Activated CD4-positive, alpha-beta T cell treated with anti-CD3 and anti-CD28 coated beads for 36 hours (primary cell): ENCODE results near the gene SCAMP4. TPM values are rescaled to one million over a fixed set of nuclear protein-coding genes. Genes with fewer than 3 reads are reported as not detected.

Source experiments
- ATAC-seq: fragments of 200-7000 bp; cut with Tn5 transposase; one replicate; pipeline ENCODE4 v1.10.0; 2021; ENCODE audit warnings: mild to moderate bottlenecking, moderate library complexity
- CTCF ChIA-PET: fragments of 350-600 bp; sonication (Branson Sonifier 250); formaldehyde crosslinking; loops from one replicate; lab custom pipeline; 2021; ENCODE audit warnings: antibody characterized with exemption; lab: Charles Lee
- POLR2A ChIA-PET: fragments of 350-600 bp; sonication (Branson Sonifier 250); formaldehyde crosslinking; loops from one replicate; lab custom pipeline; 2021; ENCODE audit warnings: antibody characterized with exemption, inconsistent platforms; lab: Charles Lee
- DNase-seq: peaks from one replicate; pipeline ENCODE4 v3.0.0-alpha.2; 2020
- H3K27ac Mint-ChIP-seq: one replicate; pipeline ENCODE4 v1.8.0; 2021; ENCODE audit warnings: mixed read lengths
- H3K27me3 Mint-ChIP-seq: one replicate; pipeline ENCODE4 v1.8.0; 2021; ENCODE audit warnings: mixed read lengths
- H3K36me3 Mint-ChIP-seq: one replicate; pipeline ENCODE4 v1.8.0; 2021; ENCODE audit warnings: low read depth, mixed read lengths
- H3K4me1 Mint-ChIP-seq: one replicate; pipeline ENCODE4 v1.8.0; 2021; ENCODE audit warnings: mixed read lengths
- H3K4me3 Mint-ChIP-seq: one replicate; pipeline ENCODE4 v1.8.0; 2021; ENCODE audit warnings: mild to moderate bottlenecking, moderate library complexity, mixed read lengths
- H3K9me3 Mint-ChIP-seq: one replicate; pipeline ENCODE4 v1.8.0; 2021; ENCODE audit warnings: low read depth, mixed read lengths
- intact Hi-C, 2 experiments: fragments of 100-400 bp; cut with DNase I in 1 of 2; cut with micrococcal nuclease in 1 of 2; formaldehyde crosslinking; loops; one replicate each; pipeline versions ENCODE4 v1.14.2 to v1.15.1; 2022 to 2024; cut with DNase I, micrococcal nuclease
- total RNA-seq, 2 experiments: library from RNA; stranded (reverse); gene quantifications; one replicate each; pipeline ENCODE4 v1.2.3, GENCODE V29; 2021

The SCAMP4 gene
- total RNA-seq, 2 experiments from 2014 or later, result 20.5 to 25.6 TPM

DNA sequence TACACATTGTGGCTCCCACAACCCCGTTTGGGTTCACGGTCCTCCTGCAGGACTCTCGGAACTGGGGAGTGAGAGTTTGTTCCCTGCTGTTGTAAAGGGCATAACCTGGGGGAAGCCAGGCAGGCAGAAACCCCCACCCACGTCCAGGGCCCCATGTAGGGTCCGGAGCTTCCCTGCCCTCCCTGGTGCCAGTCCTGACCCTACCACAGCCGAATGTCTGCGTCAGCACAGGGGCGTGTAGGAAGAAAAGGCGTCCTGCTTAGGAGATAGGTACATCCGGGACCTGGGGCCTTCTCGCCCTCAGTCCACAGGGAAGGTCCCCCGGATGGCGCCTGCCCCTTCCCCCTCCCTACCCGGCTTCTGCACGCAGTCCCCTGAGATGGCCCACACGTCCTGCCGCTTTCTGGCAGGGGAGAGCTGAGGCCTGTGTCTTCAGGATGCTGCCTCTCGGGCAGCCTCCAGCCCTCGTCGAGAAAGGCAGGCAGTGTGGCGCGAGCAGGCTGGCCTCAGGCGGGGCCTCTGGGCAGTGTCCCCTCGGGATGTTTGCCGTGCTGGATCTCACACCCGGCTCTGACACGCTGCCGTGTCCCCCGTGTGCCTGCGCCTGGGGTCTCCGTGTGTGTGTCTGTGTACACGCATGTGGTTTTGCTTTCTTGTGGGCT, 54.9 kb downstream of the SCAMP4 start:
- peaks cover 2% of the 10 kb centered on the region for H3K4me1 Mint-ChIP-seq
- no peaks in the 10 kb centered on the region for H3K27me3 Mint-ChIP-seq
- DNase-seq (no peak), ATAC-seq (no peak)
- H3K27ac Mint-ChIP-seq, result no peak overlapping the region
- peaks cover 1% of the 10 kb centered on the region for H3K36me3 Mint-ChIP-seq
- intact Hi-C loops, result loop anchor here in 1 of 2 experiments (10.0 kb wide), 1 partner anchor 1505 kb away; no protein-coding TSS in a partner anchor
- no peak overlapping the region for H3K4me3 Mint-ChIP-seq
- no peaks in the 10 kb centered on the region for H3K9me3 Mint-ChIP-seq
- ChIA-PET POLR2A (no interaction called here), CTCF (no interaction called here)

DNA sequence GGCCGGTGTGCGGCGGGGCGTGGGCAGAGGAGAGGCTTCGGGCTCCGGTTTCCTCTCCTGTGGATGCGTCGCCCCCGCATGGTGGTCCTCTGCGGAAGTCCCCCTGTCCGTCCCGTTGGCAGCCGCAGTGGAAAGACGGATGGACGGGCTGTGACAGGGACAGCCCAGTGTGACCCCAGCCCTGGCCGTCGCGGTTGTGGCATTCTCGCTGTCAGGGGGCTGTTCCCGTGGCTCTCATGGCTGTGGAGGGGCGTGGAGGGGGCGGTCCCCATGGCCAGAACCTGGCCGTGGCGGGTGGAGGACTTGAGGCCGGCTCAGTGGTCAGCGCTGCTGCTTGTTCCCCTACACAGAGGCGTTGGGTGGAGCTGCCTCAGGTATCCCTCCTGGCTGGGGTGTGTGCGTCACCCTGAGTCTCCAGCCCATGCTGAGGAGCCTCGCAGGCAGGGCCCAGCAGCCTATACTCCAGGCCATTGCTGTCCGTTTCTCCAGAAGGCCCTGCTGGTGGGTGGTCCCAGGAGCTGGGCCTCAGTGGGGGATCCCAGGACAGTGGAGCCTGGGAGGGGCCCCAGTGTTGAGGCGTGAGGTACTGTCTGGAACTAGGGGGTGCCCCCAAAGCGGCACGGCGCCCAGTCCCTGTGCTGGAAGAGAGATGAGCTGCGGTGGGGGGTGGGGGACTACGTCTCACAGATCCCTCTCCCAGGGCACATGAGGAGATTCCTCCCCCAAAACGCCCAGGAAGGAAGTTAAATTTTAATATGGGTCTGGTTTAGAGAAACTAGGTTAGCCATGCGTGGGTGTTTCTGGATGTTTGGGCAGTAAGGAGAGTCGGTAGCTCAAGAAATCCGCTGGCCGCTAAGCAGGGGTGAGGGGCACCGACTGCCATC, 56.0 kb downstream of the SCAMP4 start:
- Mint-ChIP-seq H3K4me1 (peaks cover 7% of the 10 kb centered on the region), H3K4me3 (no peak overlapping the region), H3K27ac (no peak overlapping the region), H3K9me3 (no peaks in the 10 kb centered on the region), H3K27me3 (no peaks in the 10 kb centered on the region), H3K36me3 (peaks cover 3% of the 10 kb centered on the region)
- intact Hi-C loops, result no loop called here
- POLR2A ChIA-PET, result interaction anchor here (0.8 kb wide), 1 partner anchor 333 kb away, joined by 3 read pairs; no protein-coding TSS in a partner anchor
- no peak for ATAC-seq
- CTCF ChIA-PET, result interaction anchor here (0.7 kb wide), 1 partner anchor 30 kb away, joined by 3 read pairs; no protein-coding TSS in a partner anchor
- no peak for DNase-seq

DNA sequence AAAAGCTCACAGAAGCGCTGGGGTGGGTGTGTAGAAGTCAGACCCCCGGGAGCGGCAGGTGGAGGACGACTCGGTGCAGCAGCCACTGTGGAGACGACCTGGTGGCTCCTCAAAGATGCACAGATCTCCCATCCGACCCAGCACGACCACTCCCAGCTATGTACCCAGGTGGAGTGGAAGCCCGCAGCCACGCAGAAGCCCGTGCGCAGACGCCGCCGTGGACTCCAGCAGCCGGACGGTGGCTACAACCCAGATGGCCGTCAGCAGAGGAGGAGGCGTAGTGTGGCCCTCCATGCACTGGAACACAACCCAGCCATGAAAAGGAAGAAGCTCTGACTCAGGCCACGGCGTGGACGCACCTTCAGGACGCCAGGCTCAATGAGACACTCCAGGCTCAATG, 57.5 kb downstream of the SCAMP4 start:
- ChIA-PET CTCF (interaction anchor here (0.9 kb wide), 2 partner anchors 17 to 19 kb away, joined by 3 to 7 read pairs; no protein-coding TSS in a partner anchor), POLR2A (no interaction called here)
- ATAC-seq, result no peak
- Mint-ChIP-seq H3K27ac (no peak overlapping the region), H3K4me3 (no peak overlapping the region), H3K27me3 (no peaks in the 10 kb centered on the region), H3K36me3 (peaks cover 3% of the 10 kb centered on the region), H3K9me3 (no peaks in the 10 kb centered on the region), H3K4me1 (peaks cover 15% of the 10 kb centered on the region)
- intact Hi-C loops, result no loop called here
- no peak for DNase-seq

DNA sequence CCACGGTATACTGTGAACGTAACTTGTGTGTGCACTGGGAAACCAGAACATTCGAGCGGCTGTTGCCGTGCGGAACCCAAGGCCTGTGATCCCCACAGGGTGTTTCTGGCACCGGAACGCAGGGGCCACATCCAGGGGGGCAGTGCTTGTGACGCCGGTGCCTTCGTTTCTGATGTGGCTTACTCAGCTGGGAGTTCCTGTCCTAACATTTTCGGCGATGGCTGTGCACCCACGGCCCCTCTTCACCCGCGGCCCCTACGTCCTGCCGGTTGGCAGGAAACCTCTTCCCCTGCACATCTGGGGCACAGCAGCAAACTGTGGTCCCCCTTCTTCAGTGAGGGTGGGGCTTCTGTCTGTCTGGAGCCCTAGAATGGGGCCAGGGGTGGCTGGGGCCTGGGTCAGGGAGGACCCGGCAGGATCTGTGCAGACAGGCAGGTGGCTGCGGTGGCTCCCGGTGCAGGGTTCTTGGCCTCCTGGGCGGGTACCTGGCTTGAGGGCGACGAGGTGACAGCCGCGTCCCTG, 61.9 kb downstream of the SCAMP4 start:
- Mint-ChIP-seq H3K4me3 (no peak overlapping the region), H3K9me3 (no peaks in the 10 kb centered on the region), H3K4me1 (peaks cover 13% of the 10 kb centered on the region), H3K27ac (peak overlapping the region; percentile 19), H3K36me3 (peaks cover 4% of the 10 kb centered on the region), H3K27me3 (no peaks in the 10 kb centered on the region)
- CTCF ChIA-PET, result no interaction called here
- intact Hi-C loops, result no loop called here
- POLR2A ChIA-PET, result no interaction called here
- DNase-seq (peak; percentile 45), ATAC-seq (peak; percentile 55)

DNA sequence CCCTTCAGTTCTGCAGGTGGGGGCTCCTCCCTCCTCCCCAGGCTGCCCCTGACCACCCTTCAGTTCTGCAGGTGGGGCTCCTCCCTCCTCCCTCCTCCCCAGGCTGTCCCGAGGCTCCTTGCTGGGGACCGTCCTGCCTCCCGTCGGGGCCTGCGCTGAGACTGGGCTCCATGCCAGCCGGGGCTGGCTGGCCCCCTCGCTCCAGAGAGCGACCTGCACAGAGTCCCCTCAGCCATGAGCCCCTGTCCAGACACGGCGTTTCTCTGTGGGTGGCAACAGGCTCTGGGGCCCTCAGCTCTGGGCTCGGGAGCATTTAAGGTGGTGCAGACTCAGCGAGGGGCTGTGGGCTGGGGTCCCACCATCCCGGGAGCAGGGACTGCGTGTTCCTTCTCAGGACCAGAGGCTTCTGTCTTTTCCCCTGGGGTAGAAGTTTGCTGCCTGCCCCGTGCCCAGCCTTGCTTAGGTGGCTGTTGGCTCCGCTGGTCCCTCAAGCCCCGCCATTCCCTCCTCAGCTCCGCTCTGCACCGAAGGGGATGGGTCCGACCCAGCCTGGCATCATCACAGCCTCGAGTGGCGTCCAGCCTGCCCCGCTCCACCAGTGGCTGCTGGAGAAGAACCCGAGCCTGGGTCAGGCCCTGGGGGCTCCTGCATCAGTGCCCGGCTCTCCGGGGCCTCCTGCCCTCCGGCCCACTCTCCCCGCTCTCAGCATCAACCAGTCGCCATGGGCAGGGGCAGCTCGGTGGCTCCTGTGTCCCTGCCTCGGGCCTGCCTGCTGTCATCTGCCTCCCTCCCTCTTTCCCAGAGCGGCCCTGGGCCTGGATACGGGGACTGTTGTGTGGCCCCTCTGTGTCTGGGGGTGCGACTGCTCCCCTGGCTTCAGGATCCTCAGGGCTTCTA, 63.3 kb downstream of the SCAMP4 start:
- POLR2A ChIA-PET, result no interaction called here
- H3K4me1 Mint-ChIP-seq, result peaks cover 15% of the 10 kb centered on the region
- no peak overlapping the region for H3K27ac Mint-ChIP-seq
- no peak overlapping the region for H3K4me3 Mint-ChIP-seq
- ATAC-seq, result no peak
- intact Hi-C loops, result no loop called here
- CTCF ChIA-PET, result no interaction called here
- H3K36me3 Mint-ChIP-seq, result peaks cover 4% of the 10 kb centered on the region
- no peaks in the 10 kb centered on the region for H3K9me3 Mint-ChIP-seq
- H3K27me3 Mint-ChIP-seq, result no peaks in the 10 kb centered on the region
- no peak for DNase-seq

DNA sequence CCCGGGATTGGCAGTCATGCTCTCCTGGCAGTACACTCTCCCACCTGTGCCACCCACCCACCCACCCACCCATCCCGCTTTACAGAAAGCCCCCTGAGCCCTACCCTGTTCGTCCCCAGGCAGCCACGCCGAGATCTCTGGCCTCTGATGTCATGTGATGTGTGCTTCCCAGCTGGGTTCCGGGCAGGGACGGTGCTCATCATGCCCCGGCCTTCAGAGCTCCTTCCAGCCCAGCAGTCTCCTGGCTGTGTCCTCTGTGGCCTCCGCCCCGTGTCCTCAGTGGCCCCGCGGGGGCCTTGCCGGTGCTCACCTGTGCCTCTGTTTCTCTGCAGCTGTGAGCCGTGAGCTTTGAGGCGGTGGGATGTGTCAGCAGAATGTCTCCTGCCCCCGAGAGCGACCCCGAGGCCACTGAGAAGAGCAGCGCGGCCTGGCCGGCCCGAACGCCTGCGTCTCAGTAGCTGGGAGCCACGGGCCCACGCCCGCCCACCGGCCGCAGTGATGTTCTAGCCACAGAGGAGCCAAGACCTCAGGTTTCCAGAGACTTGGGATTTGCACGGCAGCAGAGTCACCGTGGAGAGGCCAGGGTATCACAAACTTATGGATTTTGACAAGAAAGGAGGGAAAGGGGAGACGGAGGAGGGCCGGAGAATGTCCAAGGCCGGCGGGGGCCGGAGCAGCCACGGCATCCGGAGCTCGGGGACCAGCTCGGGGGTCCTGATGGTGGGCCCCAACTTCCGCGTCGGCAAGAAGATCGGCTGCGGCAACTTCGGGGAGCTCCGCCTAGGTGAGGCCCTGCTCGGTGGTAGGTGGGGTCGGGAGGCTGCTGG, 64.2 kb downstream of the SCAMP4 start:
- Mint-ChIP-seq H3K27me3 (no peaks in the 10 kb centered on the region), H3K9me3 (no peaks in the 10 kb centered on the region), H3K27ac (no peak overlapping the region), H3K4me3 (no peak overlapping the region), H3K4me1 (peaks cover 16% of the 10 kb centered on the region), H3K36me3 (peaks cover 4% of the 10 kb centered on the region)
- POLR2A ChIA-PET, result interaction anchor here (0.5 kb wide), 1 partner anchor 23 kb away, joined by 3 read pairs; no protein-coding TSS in a partner anchor
- CTCF ChIA-PET, result no interaction called here
- intact Hi-C loops, result no loop called here
- ATAC-seq (no peak), DNase-seq (no peak)

DNA sequence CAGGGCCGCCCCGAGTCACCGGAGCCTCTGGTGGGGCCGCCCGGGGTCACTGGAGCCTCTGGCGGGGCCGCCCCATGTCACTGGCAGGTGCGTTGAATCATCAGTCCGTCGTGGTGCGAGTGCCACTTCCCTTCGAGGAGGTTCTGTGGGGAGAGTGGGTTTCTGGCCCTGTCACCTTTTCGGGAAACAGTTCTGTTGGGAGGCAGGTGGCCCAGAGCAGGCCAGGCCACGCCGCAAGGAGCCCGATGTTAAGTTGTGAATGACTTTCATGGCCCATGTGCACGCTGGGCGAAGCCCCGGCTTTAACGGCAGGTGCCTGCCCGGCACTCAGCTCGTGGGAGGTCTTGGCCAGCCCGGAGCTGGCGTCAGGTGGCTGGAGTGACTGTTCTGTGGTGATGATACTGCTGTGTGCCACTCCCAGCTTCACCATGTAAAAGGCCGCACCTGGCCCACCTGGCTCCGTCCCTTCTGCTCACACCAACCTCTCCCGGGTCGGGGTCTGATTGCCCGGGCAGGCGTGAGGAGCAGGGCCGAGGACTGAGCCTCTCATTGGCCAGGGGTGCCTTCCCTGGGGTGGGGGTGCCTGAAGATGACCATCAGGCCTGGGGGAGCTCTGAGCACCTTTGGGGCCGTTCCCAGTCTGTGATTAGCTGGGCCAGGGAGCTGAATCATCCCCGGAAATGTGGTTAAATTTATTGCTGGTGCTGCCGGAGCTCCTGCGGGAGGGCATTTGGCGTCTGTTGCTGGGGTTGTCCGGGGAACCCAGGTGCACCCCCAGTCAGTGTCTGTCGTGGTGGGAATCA, 65.0 kb downstream of the SCAMP4 start:
- Mint-ChIP-seq H3K4me3 (no peak overlapping the region), H3K36me3 (peaks cover 6% of the 10 kb centered on the region), H3K9me3 (no peaks in the 10 kb centered on the region), H3K4me1 (peaks cover 16% of the 10 kb centered on the region), H3K27ac (no peak overlapping the region), H3K27me3 (no peaks in the 10 kb centered on the region)
- CTCF ChIA-PET, result no interaction called here
- ATAC-seq, result no peak
- intact Hi-C loops, result no loop called here
- POLR2A ChIA-PET, result interaction anchor here (0.5 to 0.6 kb wide), 2 partner anchors 22 to 425 kb away, joined by 3 read pairs; no protein-coding TSS in a partner anchor
- DNase-seq, result no peak

DNA sequence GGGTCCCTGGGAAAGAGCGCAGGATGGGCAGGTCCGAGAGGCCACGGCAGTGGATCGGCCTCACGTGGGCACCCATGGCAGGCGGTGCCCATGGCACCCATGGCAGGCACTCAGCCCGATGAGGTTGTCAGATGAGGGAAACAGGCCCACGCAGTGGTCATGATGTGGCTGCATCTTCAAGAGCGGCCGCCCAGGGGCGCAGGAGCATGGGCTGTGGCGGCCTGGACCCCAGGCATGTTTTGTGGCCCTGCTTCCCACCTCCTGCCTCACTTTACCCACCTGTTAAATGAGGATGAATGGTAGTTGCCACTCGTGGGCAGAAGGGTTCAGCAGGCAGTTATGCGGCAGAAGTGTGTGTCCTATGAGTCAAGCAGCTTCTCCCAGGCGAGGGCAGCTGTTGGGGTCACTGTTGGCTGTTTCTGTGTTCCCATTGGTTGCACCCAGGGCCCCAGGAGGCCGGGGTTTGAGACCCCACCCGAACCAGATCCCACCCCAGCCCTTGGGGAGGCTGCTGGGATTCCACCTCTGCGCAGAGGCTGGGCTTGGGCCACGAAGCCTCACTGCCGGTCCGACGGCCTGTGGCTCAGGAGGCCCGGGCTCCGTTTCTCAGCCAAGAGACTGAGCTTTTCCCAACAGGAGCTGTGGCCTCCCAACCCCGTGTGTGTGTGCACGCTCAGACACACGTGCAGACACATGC, 65.8 kb downstream of the SCAMP4 start:
- ChIA-PET CTCF (no interaction called here), POLR2A (interaction anchor here (0.6 kb wide), 2 partner anchors 38 to 425 kb away, joined by 3 read pairs; no protein-coding TSS in a partner anchor)
- H3K27ac Mint-ChIP-seq, result no peak overlapping the region
- ATAC-seq, result no peak
- intact Hi-C loops, result no loop called here
- H3K4me1 Mint-ChIP-seq, result peaks cover 14% of the 10 kb centered on the region
- peaks cover 10% of the 10 kb centered on the region for H3K36me3 Mint-ChIP-seq
- H3K9me3 Mint-ChIP-seq, result no peaks in the 10 kb centered on the region
- no peak for DNase-seq
- no peaks in the 10 kb centered on the region for H3K27me3 Mint-ChIP-seq
- H3K4me3 Mint-ChIP-seq, result no peak overlapping the region

DNA sequence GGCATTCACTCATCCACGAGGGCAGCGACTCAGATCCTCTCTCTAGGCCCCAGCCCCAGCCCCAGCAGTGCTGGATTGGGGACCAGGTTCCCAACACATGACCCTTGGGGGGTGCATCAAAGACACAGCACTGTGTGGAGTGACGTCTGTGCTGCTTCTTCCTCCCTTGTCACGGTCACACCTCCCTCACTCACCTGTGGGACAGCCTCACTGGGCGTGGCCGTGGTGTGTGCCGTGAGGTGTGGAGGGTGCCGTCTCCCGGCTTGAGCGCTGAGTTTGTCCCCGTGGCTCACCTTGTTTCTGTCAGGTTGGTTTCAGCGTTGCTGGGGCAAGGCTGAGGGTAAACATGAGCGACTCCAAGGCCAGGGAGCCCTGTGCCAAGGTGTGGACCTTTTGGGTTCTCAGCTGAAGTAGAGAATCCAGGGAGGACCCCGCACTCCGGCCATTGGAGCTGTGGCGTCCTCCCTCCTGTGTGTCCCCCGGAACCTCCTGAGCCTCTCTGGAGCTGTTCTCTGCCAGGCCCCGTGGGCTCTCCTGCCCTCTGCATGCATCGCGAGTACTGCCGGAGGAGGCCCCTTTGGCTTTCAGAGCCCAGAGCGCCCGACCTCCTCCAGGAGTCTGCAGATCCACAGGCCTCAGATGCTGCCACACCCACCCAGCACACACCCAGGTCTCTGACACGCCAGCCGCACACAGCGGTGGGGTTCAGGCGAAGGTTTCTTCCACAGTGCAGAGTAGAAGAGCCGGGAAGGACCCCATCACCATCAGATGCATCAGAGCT, 69.4 kb downstream of the SCAMP4 start:
- ChIA-PET CTCF (no interaction called here), POLR2A (no interaction called here)
- H3K36me3 Mint-ChIP-seq, result peaks cover 7% of the 10 kb centered on the region
- no peak overlapping the region for H3K27ac Mint-ChIP-seq
- H3K27me3 Mint-ChIP-seq, result no peaks in the 10 kb centered on the region
- H3K4me3 Mint-ChIP-seq, result no peak overlapping the region
- intact Hi-C loops, result no loop called here
- DNase-seq (no peak), ATAC-seq (no peak)
- H3K9me3 Mint-ChIP-seq, result no peaks in the 10 kb centered on the region
- peaks cover 3% of the 10 kb centered on the region for H3K4me1 Mint-ChIP-seq
